ENCODE data around the gene HSD11B1.

GRCh38 chr1:209741193-209741592 lies 36.5 kb downstream of the HSD11B1 start:
- TF ChIP-seq, protein P1, sequence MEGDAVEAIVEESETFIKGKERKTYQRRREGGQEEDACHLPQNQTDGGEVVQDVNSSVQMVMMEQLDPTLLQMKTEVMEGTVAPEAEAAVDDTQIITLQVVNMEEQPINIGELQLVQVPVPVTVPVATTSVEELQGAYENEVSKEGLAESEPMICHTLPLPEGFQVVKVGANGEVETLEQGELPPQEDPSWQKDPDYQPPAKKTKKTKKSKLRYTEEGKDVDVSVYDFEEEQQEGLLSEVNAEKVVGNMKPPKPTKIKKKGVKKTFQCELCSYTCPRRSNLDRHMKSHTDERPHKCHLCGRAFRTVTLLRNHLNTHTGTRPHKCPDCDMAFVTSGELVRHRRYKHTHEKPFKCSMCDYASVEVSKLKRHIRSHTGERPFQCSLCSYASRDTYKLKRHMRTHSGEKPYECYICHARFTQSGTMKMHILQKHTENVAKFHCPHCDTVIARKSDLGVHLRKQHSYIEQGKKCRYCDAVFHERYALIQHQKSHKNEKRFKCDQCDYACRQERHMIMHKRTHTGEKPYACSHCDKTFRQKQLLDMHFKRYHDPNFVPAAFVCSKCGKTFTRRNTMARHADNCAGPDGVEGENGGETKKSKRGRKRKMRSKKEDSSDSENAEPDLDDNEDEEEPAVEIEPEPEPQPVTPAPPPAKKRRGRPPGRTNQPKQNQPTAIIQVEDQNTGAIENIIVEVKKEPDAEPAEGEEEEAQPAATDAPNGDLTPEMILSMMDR (IDR thresholded peaks at IDR 0.05; ENCODE audit: poor library complexity, severe bottlenecking) = no peak
- TF ChIP-seq POLR2AphosphoS5 (IDR thresholded peaks at IDR 0.05) (no peak), RAD21 (conservative IDR thresholded peaks at IDR 0.05) (no peak), EP300 (conservative IDR thresholded peaks at IDR 0.05; ENCODE audit: poor library complexity, severe bottlenecking) (no peak), TAF1 (IDR thresholded peaks at IDR 0.05; ENCODE audit: low read depth) (no peak)
